Renal cortex interstitium (tissue), 11 donors: ENCODE measurements around the gene CCDC34. TPM values are rescaled to one million over a fixed set of nuclear protein-coding genes. Genes with fewer than 3 reads are reported as not detected.

ENCODE experiments used
- DNase-seq, 11 donors: peaks; one replicate each; pipeline ENCODE4 v3.0.0-alpha.2; 2013; ENCODE audit warnings: low read depth in 9 of 11, low spot score in 4 of 11; ENCODE audit errors: extremely low read depth in 1 of 11
- polyA plus RNA-seq, 3 donors: library from polyadenylated mRNA; unstranded; fragments of 120-200 nt; gene quantifications; one replicate each; pipeline ENCODE4 v1.2.1, GENCODE V29; 2013; ENCODE audit not compliant: insufficient read length in 3 of 3

CCDC34 gene
- polyA plus RNA-seq, 3 donors, result 28.1 to 34.4 (median 31.8) TPM

- DNase-seq, result no peak
These were observed 55.8 kb downstream of the CCDC34 start for GRCh38 chr11:27307232-27307631.

GRCh38 chr11:27305751-27306150 lies 57.3 kb downstream of the CCDC34 start:
- DNase-seq, result no peak

GRCh38 chr11:27304514-27304913 lies 58.5 kb downstream of the CCDC34 start:
- no peak for DNase-seq

- no peak for DNase-seq
These were observed 59.1 kb downstream of the CCDC34 start for GRCh38 chr11:27303903-27304302.

GRCh38 chr11:27300974-27301373 lies 62.0 kb downstream of the CCDC34 start:
- DNase-seq, result no peak

- no peak for DNase-seq
These were observed 65.4 kb downstream of the CCDC34 start for GRCh38 chr11:27297616-27298015.

- peak in 2 of 11 donors; percentile 27 to 34 for DNase-seq
These were observed 66.5 kb downstream of the CCDC34 start for GRCh38 chr11:27296497-27296896.

- DNase-seq, result no peak
These were observed 67.1 kb downstream of the CCDC34 start for GRCh38 chr11:27295928-27296327.

- DNase-seq, result no peak
These were observed 68.4 kb downstream of the CCDC34 start for GRCh38 chr11:27294654-27295053.

GRCh38 chr11:27293515-27294417 lies 69.2 kb downstream of the CCDC34 start:
- no peak for DNase-seq

- no peak for DNase-seq
These were observed 70.4 kb downstream of the CCDC34 start for GRCh38 chr11:27292637-27293010.

GRCh38 chr11:27291954-27292636 lies 70.9 kb downstream of the CCDC34 start:
- no peak for DNase-seq

- DNase-seq, result no peak
These were observed 71.6 kb downstream of the CCDC34 start for GRCh38 chr11:27291302-27291889.

GRCh38 chr11:27290261-27291050 lies 72.6 kb downstream of the CCDC34 start:
- no peak for DNase-seq

Other genes starting within 250 kb of the CCDC34 start
- gene LGR4, start 109.6 kb upstream of the CCDC34 start, polyA plus RNA-seq, result 100 to 1,000 TPM; 109 to 151 (median 136) TPM
- 10 to 100 TPM; 19.3 to 27.0 (median 27.0) TPM for gene LIN7C, start 143.6 kb upstream of the CCDC34 start, polyA plus RNA-seq